OCI-M2 (cell line): ENCODE data around the gene SLC28A1.
"Not testable (repeated sequence)": the region's sequence is repeated elsewhere in the genome, so short reads cannot be mapped to it uniquely, and the experiment has no call there.

ENCODE experiments used
- DNase-seq: peaks from one replicate; lab custom pipeline; 2025; ENCODE audit not compliant: unreplicated experiment; lab: John Stamatoyannopoulos, UW

The SLC28A1 gene

DNA sequence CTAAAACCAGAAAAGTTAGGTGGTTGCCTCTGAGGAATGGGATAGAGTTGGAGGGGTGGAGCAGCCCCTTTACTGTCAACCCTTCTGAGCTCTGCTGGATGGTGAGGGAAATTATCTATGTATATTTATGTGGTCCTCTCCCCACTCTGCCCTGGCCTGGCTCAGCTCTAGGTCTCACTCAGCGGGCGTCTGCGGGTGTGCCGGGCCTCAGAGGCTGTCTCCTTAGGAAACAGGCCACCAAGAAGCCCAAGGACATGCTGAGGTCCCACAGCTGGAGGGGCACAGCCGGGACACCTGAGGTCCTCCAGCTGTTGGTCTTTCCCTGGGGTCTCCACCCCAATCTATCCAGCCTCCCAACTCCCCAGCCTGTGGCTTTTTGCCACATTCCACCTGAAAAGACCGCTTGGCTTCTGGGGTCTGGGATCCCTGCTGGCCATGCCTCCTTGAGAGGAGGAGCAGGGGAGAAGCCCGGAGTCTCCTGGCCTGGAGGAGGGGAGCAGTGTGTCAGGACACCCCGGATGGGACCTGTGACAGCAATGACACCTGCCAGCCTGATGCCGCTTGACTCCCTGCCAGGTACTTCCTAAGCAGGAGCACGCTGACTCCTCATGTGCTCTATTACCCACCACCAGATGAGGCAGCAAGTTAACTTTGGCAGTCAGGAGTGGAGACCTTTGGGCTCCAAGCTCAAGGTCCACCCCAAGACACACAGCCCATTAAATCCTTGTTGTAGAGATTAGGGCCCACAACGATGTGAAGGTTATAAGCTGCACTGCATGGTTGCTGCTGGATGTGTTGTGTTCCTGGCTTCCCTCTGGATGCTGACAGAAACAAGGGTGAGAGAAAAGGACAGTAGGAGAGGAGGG lies at the start of gene SLC28A1:
TSS of gene SLC28A1 (plus strand) at position 747 of the 866 bp plus-strand sequence. CDS start 3,099 bp downstream, outside the sequence.
- no peak for DNase-seq

- DNase-seq, result no peak
These were observed 49.5 kb upstream of the SLC28A1 start for GRCh38 chr15:84834969-84835368.

- no peak for DNase-seq
These were observed 48.7 kb upstream of the SLC28A1 start for GRCh38 chr15:84835661-84836337.

- no peak for DNase-seq
These were observed 47.6 kb upstream of the SLC28A1 start for GRCh38 chr15:84836844-84837243.

DNA sequence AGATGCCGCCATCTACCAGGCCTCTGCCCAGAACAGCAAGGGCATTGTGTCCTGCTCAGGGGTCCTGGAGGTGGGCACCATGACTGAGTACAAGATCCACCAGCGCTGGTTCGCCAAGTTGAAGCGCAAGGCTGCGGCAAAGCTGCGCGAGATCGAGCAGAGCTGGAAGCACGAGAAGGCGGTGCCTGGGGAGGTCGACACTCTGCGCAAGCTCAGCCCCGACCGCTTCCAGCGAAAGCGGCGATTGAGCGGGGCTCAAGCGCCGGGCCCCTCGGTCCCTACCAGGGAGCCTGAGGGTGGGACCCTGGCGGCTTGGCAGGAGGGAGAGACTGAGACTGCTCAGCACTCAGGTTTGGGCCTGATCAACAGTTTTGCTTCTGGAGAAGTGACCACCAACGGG lies 44.7 kb upstream of the SLC28A1 start:
- DNase-seq, result no peak

- DNase-seq, result no peak
These were observed 44.2 kb upstream of the SLC28A1 start for GRCh38 chr15:84840255-84840654.

GRCh38 chr15:84840741-84841429 lies 43.6 kb upstream of the SLC28A1 start:
- DNase-seq, result no peak

DNA sequence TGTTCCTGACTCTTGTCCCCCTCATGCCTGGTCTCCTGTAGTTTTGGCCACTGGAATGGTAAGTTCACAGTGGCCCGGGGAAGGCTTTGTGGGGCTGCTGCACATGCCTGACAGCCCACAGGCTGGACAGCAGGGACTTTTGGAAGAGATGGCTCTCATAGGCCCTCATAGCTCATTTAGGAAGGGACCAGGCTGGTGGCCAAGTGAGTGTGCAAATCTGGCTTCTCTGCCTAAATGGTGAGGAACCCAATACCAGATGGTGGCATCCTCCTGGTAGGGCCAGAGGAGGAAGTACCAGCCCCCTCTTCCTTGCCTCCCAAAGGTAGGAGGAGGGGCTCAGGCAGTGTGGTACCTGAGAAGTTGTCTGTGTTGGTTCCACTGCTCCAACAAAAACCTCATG lies 41.7 kb upstream of the SLC28A1 start:
- no peak for DNase-seq

DNA sequence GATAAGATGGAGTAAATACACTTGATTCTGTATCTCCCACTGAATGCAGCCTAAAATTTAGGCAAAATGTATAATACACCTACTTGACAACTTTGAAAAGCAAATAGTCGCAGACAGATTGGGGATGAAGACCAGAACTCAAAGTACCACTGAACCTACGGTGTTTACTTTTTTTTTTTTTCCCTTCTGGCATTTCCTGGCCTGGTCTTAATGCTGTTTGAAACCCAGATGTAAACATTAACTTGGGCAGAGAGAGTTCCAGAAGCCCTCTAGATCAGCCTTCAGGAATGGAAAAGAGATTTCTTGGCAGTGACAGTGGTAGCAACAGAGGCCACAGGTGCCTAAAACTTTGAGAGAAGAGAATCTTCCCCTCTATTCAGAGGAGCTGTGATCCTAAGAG lies 39.5 kb upstream of the SLC28A1 start:
- DNase-seq, result no peak

GRCh38 chr15:84845631-84846030 lies 38.8 kb upstream of the SLC28A1 start:
- DNase-seq, result not testable (repeated sequence)

GRCh38 chr15:84846269-84846668 lies 38.2 kb upstream of the SLC28A1 start:
- no peak for DNase-seq

DNA sequence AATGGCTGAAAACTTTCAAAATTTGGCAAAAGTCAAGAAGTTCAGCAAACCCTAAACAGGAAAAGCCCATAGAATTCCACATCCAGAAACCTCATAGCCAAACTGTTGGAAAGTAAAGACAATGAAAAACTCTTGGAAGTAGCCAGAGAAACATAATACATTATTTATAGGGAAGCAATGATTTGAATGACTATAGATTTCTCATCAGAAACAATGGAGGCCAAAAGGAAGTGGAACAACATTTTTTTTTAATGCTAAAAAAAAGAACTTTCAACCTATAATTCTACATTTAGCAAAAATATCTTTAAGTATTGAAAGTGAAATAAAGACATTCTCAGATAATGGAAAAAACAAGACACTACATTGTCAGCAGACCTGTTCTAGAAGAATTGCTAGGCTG lies 37.1 kb upstream of the SLC28A1 start:
- no peak for DNase-seq

- no peak for DNase-seq
These were observed 32.2 kb upstream of the SLC28A1 start for GRCh38 chr15:84852212-84852611.

GRCh38 chr15:84855136-84855535 lies 29.3 kb upstream of the SLC28A1 start:
- DNase-seq, result no peak

DNA sequence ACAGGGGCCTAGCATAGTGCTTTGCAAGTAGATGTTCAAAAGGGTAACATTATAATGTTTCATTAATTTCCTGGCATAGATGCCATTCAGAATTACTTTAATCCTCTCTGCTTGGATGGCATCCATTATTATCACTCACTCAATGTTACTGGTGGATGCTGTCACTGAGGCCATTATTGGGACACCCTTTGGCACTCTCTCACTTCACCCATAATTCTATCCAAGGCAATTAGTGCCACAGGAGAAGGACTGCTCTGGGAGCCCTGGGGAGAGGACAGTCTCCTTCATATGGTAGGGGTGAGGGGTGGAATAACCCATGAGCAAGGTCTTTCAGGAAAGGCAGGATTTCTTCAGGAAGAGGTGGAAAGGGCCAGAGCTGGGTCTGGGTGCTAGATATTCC lies 28.7 kb upstream of the SLC28A1 start:
- DNase-seq, result no peak

- no peak for DNase-seq
These were observed 27.6 kb upstream of the SLC28A1 start for GRCh38 chr15:84856731-84857417.

- DNase-seq, result no peak
These were observed 27.0 kb upstream of the SLC28A1 start for GRCh38 chr15:84857418-84858004.

GRCh38 chr15:84858231-84858630 lies 26.2 kb upstream of the SLC28A1 start:
- no peak for DNase-seq

DNA sequence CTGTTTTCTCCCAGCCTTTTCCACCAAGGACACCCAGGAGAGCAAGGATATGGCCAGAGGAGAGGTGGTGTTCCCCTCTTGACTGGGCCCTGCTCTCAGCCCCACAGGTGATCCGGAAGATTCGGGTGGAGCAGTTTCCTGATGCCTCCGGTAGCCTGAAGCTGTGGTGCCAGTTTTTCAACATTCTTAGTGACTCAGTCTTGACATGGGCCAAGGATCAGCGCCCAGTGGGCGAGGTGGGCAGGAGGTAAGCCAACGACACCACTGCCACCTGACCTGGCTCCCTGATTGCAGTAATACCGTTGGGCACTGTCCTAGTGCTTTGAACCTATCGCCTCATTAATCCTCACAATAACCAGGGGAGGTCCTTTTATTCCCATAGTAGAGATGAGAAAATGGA lies 25.3 kb upstream of the SLC28A1 start:
- DNase-seq, result no peak

DNA sequence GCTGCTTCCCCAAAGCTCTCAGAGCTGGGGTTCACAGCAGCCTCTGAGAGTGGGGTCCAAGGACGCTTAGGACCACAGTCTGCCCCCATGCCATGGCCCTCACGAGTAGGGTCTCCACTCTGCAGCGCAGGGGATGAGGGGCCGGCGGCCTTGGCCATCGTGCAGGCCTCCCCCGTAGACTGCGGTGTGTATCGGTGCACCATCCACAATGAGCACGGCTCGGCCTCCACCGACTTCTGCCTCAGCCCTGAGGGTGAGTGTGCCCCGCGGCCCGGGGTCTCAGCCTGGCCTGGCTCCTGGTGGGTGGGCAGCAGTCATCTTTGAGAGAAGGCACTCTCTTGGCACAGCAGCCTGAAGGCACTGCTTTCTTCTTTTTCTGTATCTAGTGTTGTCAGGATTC lies 24.8 kb upstream of the SLC28A1 start:
- no peak for DNase-seq

DNA sequence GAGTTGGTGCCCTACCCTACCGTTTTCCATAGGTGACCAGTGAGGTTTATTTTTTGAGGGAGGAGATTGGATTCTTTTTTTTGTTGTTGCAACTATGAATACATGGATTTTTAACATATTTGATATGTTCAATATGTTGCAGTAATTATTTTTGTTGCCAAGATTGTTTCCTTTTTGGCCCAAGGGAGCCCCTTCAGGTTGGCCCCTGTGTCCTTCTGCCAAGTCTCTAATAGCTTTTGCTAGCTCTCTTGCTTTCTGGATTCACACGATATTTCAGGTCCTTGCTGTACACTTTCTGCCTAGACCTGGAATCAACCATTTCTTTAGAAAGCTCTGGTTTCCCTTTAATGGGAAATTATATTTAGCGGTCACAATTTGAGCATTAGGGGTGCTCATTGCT lies 22.7 kb upstream of the SLC28A1 start:
- no peak for DNase-seq
